GM21528 (cell line): ENCODE data around the gene SNX18.

Experiments
- ATAC-seq: cut with Tn5 transposase; IDR thresholded peaks from one replicate; pipeline ENCODE4 v1.9.1; 2021; ENCODE audit warnings: mild to moderate bottlenecking, moderate library complexity; ENCODE audit not compliant: unreplicated experiment, low FRiP score

The SNX18 gene

GRCh38 chr5:54538156-54538555 lies 20.6 kb downstream of the SNX18 start:
- ATAC-seq = no peak

- no peak for ATAC-seq
Measured at GRCh38 chr5:54539001-54539400, 21.4 kb downstream of the SNX18 start.

- ATAC-seq = no peak
Measured at GRCh38 chr5:54540286-54540685, 22.7 kb downstream of the SNX18 start.

- ATAC-seq = no peak
Measured at GRCh38 chr5:54541823-54542783, 24.5 kb downstream of the SNX18 start.

- no peak for ATAC-seq
Measured at GRCh38 chr5:54544044-54544443, 26.5 kb downstream of the SNX18 start.

GRCh38 chr5:54545796-54546195 lies 28.2 kb downstream of the SNX18 start:
- no peak for ATAC-seq

- no peak for ATAC-seq
Measured at GRCh38 chr5:54547711-54548250, 30.2 kb downstream of the SNX18 start.

GRCh38 chr5:54548565-54548964 lies 31.0 kb downstream of the SNX18 start:
- no peak for ATAC-seq

- ATAC-seq = no peak
Measured at GRCh38 chr5:54551292-54551691, 33.7 kb downstream of the SNX18 start.

- ATAC-seq = no peak
Measured at GRCh38 chr5:54551926-54552325, 34.4 kb downstream of the SNX18 start.

GRCh38 chr5:54552446-54552845 lies 34.9 kb downstream of the SNX18 start:
- ATAC-seq = no peak

GRCh38 chr5:54553659-54554207 lies 36.2 kb downstream of the SNX18 start:
- ATAC-seq = no peak

GRCh38 chr5:54556141-54556540 lies 38.6 kb downstream of the SNX18 start:
- ATAC-seq = no peak

- ATAC-seq = no peak
Measured at GRCh38 chr5:54558362-54558761, 40.8 kb downstream of the SNX18 start.

GRCh38 chr5:54561651-54562050 lies 44.1 kb downstream of the SNX18 start:
- ATAC-seq = no peak

GRCh38 chr5:54563083-54563761 lies 45.7 kb downstream of the SNX18 start:
- ATAC-seq = no peak

- no peak for ATAC-seq
Measured at GRCh38 chr5:54567996-54568395, 50.4 kb downstream of the SNX18 start.

- ATAC-seq = no peak
Measured at GRCh38 chr5:54570916-54571315, 53.4 kb downstream of the SNX18 start.

GRCh38 chr5:54571462-54571861 lies 53.9 kb downstream of the SNX18 start:
- no peak for ATAC-seq

- no peak for ATAC-seq
Measured at GRCh38 chr5:54573812-54574489, 56.4 kb downstream of the SNX18 start.

- no peak for ATAC-seq
Measured at GRCh38 chr5:54577528-54577927, 60.0 kb downstream of the SNX18 start.
